ENCODE results near the gene GLB1L.
"Not testable (repeated sequence)": the region's sequence is repeated elsewhere in the genome, so short reads cannot be mapped to it uniquely, and the experiment has no call there.

The GLB1L gene

DNA sequence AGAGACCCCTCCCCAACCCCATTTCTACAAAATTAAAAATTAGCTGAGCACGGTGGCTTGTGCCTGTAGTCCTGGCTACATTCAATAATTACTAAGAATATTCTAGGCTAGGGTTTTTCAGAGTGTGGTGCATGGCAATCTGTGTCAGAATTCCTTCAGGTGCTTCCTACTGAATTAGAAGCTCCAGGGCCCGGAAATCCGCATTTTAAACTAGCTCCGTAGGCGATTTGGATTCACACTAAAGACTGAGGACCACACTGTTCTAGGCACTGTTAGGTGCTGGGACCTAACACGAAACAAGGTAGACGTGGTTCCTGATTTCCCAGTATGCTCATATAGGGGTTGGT, 39.3 kb downstream of the GLB1L start:
- no peak for DNase-seq

DNA sequence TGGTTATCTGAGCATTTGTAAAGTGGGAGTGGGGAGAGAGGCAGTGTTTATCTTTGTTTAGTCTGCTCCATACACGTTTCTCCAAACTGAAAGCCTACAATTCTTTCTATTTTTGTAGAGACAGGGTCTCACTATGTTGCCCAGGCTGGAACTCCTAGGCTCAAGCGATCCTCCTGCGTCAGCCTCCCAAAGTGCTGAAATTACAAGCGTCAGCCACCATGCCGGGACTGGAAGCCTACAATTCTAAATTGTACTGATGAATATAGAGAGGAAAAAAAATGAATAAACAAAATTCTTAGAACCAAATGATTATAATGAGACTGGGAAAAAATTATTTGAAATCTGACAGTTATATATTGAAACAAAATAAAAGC, 40.1 kb downstream of the GLB1L start:
- no peak for DNase-seq

DNA sequence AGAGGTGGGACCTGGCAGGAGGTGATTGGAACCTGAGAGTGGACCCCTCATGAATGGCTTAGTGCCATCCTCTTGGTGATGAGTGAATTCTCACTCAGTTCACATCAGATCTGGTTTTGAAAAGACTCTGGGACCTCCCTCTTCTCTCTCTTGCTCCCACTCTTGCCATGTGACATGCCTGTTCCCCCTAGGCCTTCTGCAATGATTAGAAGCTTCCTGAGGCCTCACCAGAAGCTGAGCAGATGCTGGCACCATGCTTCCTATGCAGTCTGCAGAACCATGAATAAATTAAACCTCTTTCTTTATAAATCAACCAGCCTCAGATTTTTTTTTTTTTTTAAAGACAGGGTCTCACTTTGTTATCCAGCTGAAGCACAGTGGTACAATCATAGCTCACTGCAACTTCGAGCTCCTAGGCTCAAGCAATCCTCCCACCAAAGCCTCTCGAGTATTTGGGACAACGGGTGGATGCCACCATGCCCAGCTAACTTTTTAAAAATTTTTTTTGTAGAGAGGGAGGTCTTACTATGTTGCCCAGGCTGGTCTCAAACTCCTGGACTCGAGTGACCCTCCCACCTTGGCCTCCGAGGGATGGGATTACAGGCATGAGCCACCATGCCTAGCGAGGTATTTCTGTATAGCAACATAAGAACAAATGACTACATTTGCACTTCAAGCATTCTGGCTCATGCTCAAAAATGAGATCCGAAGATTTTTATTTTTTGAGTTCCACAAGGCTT, 40.6 kb downstream of the GLB1L start:
- no peak for DNase-seq

DNA sequence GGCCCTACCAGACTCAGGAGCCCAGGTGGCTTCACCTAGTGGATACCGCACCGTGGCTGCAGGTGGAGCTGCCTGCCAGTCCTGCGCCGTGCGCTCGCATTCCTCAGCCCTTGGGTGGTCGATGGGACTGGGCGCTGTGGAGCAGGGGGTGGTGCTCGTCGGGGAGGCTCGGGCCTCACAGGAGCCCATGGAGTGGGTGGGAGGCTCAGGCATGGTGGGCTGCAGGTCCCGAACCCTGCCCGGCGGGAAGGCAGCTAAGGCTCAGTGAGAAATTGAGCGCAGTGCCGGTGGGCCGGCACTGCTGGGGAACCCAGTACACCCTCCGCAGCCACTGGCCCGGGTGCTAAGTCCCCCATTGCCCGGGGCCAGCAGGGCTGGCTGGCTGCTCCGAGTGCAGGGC, 43.9 kb downstream of the GLB1L start:
- not testable (repeated sequence) for DNase-seq

DNA sequence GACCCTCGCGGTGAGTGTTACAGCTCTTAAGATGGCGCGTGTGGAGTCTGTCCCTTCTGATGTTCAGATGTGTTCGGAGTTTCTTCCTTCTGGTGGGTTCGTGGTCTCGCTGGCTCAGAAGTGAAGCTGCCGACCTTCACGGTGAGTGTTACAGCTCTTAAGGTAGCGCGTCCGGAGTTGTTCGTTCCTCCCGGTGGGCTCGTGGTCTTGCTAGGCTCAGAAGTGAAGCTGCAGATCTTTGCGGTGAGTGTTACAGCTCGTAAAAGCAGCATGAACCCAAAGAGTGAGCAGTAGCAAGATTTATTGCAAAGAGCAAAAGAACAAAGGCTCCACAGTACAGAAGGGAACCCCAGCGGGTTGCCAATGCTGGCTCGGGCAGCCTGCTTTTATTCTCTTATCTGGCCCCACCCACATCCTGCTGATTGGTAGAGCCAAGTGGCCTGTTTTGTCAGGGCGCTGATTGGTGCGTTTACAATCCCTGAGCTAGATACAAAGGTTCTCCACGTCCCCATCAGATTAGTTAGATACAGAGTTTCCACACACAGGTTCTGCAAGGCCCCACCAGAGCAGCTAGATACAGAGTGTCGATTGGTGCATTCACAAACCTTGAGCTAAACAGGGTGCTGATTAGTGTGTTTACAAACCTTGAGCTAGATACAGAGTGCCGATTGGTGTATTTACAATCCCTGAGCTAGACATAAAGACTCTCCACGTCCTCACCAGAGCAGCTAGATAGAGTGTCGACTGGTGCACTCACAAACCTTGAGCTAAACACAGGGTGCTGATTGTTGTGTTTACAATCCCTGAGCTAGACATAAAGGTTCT, 44.5 kb downstream of the GLB1L start:
- not testable (repeated sequence) for DNase-seq

DNA sequence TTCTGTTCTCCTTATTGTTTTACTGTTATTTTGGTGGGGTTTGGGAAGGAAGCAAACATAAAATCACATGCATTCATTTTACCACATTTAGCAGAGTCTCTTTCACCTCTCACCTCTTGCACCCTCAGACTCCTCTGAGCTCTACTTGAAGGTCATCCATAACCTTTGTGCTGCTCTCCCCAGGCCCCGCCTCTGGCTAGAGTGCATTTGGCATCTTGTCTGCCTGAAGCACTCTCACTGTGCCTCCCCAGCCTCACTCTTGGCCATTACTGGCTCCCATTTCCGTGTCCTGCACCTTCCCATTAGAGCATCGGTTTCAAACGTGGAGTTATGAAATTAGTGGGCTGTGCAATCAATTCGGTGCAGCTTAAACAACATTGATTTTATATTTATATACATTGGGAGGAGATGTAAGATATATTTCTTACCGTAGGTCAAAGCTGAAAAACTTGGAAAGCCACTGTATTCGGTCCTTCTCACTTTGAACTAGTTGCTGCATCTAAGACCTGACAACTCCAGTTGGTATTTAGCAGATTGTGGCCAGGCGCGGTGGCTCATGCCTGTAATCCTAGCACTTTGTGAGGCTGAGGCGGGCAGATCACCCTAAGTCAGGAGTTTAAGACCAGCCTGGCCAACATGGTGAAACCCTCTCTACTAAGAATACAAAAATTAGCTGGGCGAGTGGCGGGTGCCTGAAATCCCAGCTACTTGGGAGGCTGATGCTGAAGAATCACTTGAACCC, 45.6 kb downstream of the GLB1L start:
- DNase-seq = no peak

DNA sequence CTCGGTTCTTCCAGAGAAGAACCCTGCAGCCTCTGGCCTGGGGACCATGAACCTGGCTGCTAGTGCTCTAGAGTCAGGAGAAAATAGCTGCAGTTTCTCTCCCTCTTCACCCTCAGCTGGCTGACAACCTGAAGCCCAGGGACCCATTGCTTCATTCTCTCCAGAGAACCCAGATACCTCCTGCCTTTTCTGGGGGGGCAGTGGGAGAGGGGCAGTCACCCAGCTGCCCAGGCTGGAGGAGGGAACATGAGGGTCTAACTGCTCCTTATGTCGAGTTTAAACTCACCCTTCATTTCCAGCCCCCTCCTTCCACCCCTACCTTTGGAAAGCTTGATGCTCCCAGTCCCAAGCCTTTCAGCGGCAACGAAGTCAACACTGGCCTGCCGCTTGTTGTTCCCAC, 46.3 kb downstream of the GLB1L start:
- DNase-seq = no peak

DNA sequence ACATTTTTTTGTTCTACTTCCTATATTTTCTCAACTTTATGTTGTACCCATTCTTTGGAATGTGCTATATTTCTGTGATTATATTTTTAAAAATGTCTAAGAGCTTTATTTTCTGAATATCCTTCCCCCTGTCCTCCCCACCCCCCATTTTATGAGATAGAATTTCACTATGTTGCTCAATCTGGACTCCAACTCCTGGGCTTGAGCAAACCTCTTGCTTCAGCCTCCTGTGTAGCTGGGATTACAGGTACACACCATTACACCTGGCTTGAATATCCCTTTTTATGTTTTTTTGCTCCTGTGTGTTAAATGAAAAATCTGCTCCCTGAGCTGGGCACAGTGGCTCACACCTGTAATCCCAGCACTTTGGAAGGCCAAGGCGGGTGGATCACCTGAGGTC, 47.9 kb downstream of the GLB1L start:
- DNase-seq = no peak

DNA sequence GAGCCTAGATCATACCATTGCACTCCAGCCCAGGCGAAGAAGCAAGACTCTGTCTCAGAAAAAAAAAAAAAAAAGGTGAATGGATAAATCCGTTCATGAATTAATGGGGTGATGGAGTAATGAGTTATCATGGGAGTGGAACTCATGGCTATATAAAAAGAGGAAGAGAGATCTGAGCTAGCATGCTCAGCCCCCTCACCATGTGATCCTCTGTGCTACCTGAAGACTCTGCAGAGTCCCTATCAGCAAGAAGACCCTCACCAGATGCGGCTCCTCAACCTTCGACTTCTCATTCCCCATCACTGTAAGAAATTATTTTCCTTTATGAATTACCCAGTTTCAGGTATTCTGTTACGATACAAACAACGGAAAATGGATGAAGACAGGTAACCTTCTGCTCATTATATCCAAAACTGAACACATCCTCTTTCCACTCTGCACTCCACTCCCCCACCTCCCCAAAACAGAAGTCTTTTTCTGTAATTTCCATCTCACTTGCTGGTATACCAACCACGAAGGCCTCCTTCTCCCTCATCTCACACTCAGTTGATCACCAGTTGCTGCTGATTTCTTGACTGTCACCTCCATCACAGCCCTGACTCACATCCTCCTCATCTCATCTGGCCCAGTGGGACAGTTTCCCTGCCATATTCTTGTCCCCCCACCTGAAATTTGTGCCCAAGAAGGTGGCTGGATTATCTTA, 58.3 kb downstream of the GLB1L start:
- DNase-seq = no peak

All from T-helper 1 cell (primary cell).